ENCODE results near the gene C1orf167. TPM values are rescaled to one million over a fixed set of nuclear protein-coding genes. Genes with fewer than 3 reads are reported as not detected.

C1orf167 gene
- total and polyA plus RNA-seq, 4 donors, result 0.37 TPM; not detected in 3

- TF ChIP-seq, protein P1, sequence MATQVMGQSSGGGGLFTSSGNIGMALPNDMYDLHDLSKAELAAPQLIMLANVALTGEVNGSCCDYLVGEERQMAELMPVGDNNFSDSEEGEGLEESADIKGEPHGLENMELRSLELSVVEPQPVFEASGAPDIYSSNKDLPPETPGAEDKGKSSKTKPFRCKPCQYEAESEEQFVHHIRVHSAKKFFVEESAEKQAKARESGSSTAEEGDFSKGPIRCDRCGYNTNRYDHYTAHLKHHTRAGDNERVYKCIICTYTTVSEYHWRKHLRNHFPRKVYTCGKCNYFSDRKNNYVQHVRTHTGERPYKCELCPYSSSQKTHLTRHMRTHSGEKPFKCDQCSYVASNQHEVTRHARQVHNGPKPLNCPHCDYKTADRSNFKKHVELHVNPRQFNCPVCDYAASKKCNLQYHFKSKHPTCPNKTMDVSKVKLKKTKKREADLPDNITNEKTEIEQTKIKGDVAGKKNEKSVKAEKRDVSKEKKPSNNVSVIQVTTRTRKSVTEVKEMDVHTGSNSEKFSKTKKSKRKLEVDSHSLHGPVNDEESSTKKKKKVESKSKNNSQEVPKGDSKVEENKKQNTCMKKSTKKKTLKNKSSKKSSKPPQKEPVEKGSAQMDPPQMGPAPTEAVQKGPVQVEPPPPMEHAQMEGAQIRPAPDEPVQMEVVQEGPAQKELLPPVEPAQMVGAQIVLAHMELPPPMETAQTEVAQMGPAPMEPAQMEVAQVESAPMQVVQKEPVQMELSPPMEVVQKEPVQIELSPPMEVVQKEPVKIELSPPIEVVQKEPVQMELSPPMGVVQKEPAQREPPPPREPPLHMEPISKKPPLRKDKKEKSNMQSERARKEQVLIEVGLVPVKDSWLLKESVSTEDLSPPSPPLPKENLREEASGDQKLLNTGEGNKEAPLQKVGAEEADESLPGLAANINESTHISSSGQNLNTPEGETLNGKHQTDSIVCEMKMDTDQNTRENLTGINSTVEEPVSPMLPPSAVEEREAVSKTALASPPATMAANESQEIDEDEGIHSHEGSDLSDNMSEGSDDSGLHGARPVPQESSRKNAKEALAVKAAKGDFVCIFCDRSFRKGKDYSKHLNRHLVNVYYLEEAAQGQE (IDR thresholded peaks at IDR 0.05), result no peak
- no peak for TF ChIP-seq TAF1 (conservative IDR thresholded peaks at IDR 0.05)
Observed at GRCh38 chr1:11825131-11825530, 63.1 kb downstream of the C1orf167 start (continued).

DNA sequence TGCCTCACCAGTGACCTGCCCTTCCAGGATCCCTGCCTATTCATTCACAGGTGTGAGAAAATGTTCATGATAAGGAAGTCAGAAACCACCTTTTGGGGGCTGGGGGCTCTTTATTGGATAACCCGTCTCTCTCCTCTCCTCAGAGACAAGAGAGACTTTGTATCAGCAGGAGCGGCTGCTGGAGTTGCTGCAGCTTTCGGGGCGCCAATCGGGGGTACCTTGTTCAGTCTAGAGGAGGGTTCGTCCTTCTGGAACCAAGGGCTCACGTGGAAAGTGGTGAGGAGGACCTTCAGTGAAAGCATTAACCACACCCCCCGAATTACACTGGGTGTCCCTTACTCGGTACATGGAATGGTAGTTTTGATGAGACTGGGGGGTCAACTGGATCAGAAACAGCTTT, 65.0 kb downstream of the C1orf167 start:
- Histone ChIP-seq H3K9ac (ENCODE audit: low read depth in 1 of 2, low read length in 2 of 2) (no peak overlapping the region), H3K27ac (ENCODE audit: low read depth in 1 of 2, low read length in 2 of 2) (no peak overlapping the region), H3K9me3 (ENCODE audit: control insufficient read depth in 4 of 4, low read length in 3 of 4) (no peaks in the 10 kb centered on the region), H3K4me3 (ENCODE audit: low read depth in 1 of 3, low read length in 3 of 3) (no peak overlapping the region), H3K36me3 (ENCODE audit: control insufficient read depth in 4 of 4, insufficient read depth in 3 of 4, low read depth in 1 of 4, low read length in 3 of 4) (peaks cover 26 to 85% (median 44%) of the 10 kb centered on the region in 4 donors), H3K27me3 (ENCODE audit: control insufficient read depth in 4 of 4, insufficient read depth in 4 of 4, low read length in 3 of 4) (no peaks in the 10 kb centered on the region), H3K4me1 (ENCODE audit: control insufficient read depth in 4 of 4, insufficient read depth in 4 of 4, low read length in 3 of 4) (no peaks in the 10 kb centered on the region)
- no peak for TF ChIP-seq FOXA2 (IDR thresholded peaks at IDR 0.05)
- TF ChIP-seq, protein P2, sequence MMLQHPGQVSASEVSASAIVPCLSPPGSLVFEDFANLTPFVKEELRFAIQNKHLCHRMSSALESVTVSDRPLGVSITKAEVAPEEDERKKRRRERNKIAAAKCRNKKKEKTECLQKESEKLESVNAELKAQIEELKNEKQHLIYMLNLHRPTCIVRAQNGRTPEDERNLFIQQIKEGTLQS (IDR thresholded peaks at IDR 0.05), result no peak
- TF ChIP-seq SP1 (IDR thresholded peaks at IDR 0.05), result no peak
- TF ChIP-seq YY1 (IDR thresholded peaks at IDR 0.05), result no peak
- TF ChIP-seq NR2F2 (IDR thresholded peaks at IDR 0.05), result no peak
- no peak for TF ChIP-seq HNF4A (conservative IDR thresholded peaks at IDR 0.05)
- TF ChIP-seq CTCF (IDR thresholded peaks at IDR 0.05; ENCODE audit: low read depth, low read length, missing input control), result no peak
- TF ChIP-seq, protein P1 (IDR thresholded peaks at IDR 0.05), result no peak
- no peak for TF ChIP-seq FOXA1 (IDR thresholded peaks at IDR 0.05)
- DNase-seq (ENCODE audit: low spot score), result no peak
- WGBS, result 96% methylated on average over 9 of the region's 9 CpGs

DNA sequence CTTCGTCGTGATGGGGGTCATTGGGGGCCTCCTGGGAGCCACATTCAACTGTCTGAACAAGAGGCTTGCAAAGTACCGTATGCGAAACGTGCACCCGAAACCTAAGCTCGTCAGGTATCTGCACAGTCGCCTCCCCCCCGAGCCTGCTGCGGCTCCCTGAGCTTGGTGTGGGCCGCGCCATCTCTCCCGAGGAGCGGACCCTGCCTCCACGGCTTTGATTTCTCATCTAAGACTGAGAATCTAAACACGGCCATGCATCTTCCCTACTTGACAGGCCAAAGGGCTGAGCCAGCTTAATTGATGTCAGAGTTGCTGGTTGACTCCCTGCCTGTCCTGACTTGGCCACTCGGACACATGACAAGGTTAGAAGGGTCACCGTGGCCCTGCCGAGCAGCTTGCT, 66.5 kb downstream of the C1orf167 start:
- H3K4me1 ChIP-seq (ENCODE audit: control insufficient read depth in 4 of 4, insufficient read depth in 4 of 4, low read length in 3 of 4), result no peaks in the 10 kb centered on the region
- no peak overlapping the region for H3K4me3 ChIP-seq (ENCODE audit: low read depth in 1 of 3, low read length in 3 of 3)
- peaks cover 21 to 92% (median 45%) of the 10 kb centered on the region in 4 donors for H3K36me3 ChIP-seq (ENCODE audit: control insufficient read depth in 4 of 4, insufficient read depth in 3 of 4, low read depth in 1 of 4, low read length in 3 of 4)
- WGBS, result 95% methylated on average over 19 of the region's 19 CpGs
- H3K27ac ChIP-seq (ENCODE audit: low read depth in 1 of 2, low read length in 2 of 2), result no peak overlapping the region
- DNase-seq (ENCODE audit: low spot score), result no peak
- no peak overlapping the region for H3K9ac ChIP-seq (ENCODE audit: low read depth in 1 of 2, low read length in 2 of 2)
- H3K27me3 ChIP-seq (ENCODE audit: control insufficient read depth in 4 of 4, insufficient read depth in 4 of 4, low read length in 3 of 4), result no peaks in the 10 kb centered on the region
- H3K9me3 ChIP-seq (ENCODE audit: control insufficient read depth in 4 of 4, low read length in 3 of 4), result no peaks in the 10 kb centered on the region
- TF ChIP-seq HNF4A (conservative IDR thresholded peaks at IDR 0.05) (no peak), JUND (IDR thresholded peaks at IDR 0.05) (no peak), EGR1 (IDR thresholded peaks at IDR 0.05; ENCODE audit: low read depth in 2 of 2) (no peak), HNF4G (IDR thresholded peaks at IDR 0.05) (no peak), GABPA (IDR thresholded peaks at IDR 0.05 in 1 of 2, conservative IDR thresholded peaks at IDR 0.05 in 1 of 2) (no peak), TAF1 (conservative IDR thresholded peaks at IDR 0.05) (no peak), CTCF (IDR thresholded peaks at IDR 0.05; ENCODE audit: low read depth, low read length, missing input control) (no peak), RXRA (IDR thresholded peaks at IDR 0.05) (no peak), FOXA2 (IDR thresholded peaks at IDR 0.05) (no peak)
- TF ChIP-seq, protein P2 (IDR thresholded peaks at IDR 0.05), result no peak
